Esophagus muscularis mucosa (tissue), 4 donors: ENCODE data around the gene ANKRD13B. TPM values are rescaled to one million over a fixed set of nuclear protein-coding genes. Genes with fewer than 3 reads are reported as not detected.

Source experiments
- DNase-seq: peaks from one replicate; pipeline ENCODE4 v3.0.0-alpha.2; 2017; ENCODE audit errors: extremely low spot score
- H3K27ac ChIP-seq, 4 donors: fragments of 200-600 bp; sonication (generic); replicated peaks in 1 of 4; 1 replicate in 3 of 4; 2 replicates in 1 of 4; pipeline ENCODE4 v1.5.1; 2016 to 2019; ENCODE audit warnings: mild to moderate bottlenecking in 1 of 4
- H3K27me3 ChIP-seq, 4 donors: fragments of 200-600 bp; sonication (generic); one replicate each; pipeline versions ENCODE4 v1.5.1 to v1.6.0; 2016 to 2019
- H3K36me3 ChIP-seq, 4 donors: fragments of 200-600 bp; sonication (generic); one replicate each; pipeline ENCODE4 v1.5.1; 2016 to 2019
- H3K4me1 ChIP-seq, 4 donors: fragments of 200-600 bp; sonication (generic); one replicate each; pipeline ENCODE4 v1.5.1; 2016 to 2019
- H3K4me3 ChIP-seq, 4 donors: fragments of 200-600 bp; sonication (generic); 1 replicate in 2 of 4; 2 replicates in 2 of 4; pipeline ENCODE4 v1.5.1; 2016 to 2019; ENCODE audit warnings: mild to moderate bottlenecking in 4 of 4, moderate library complexity in 1 of 4
- H3K9me3 ChIP-seq, 4 donors: fragments of 200-600 bp; sonication (generic); 1 replicate in 3 of 4; 2 replicates in 1 of 4; pipeline ENCODE4 v1.5.1; 2016 to 2019
- CTCF ChIP-seq, 3 experiments: fragments of 200-600 bp in 2 of 3; fragments of 450-650 bp in 1 of 3; sonication (generic) in 2 of 3; IDR thresholded peaks; one replicate each; pipeline ENCODE4 v1.5.1; 2017 to 2019; ENCODE audit warnings: antibody characterized with exemption in 3 of 3, mild to moderate bottlenecking in 2 of 3, moderate library complexity in 1 of 3
- EP300 ChIP-seq: sonication (generic); formaldehyde crosslinking; IDR thresholded peaks from one replicate; pipeline ENCODE4 v1.6.1; 2017; ENCODE audit warnings: antibody characterized with exemption
- POLR2A ChIP-seq: fragments of 450-650 bp; IDR thresholded peaks from one replicate; pipeline ENCODE4 v1.6.1; 2017; ENCODE audit warnings: antibody characterized with exemption, moderate library complexity, mild to moderate bottlenecking, low read depth
- POLR2AphosphoS5 ChIP-seq, 2 donors: sonication (generic); formaldehyde crosslinking; IDR thresholded peaks; one replicate each; pipeline ENCODE4 v1.6.1; 2017; ENCODE audit warnings: antibody characterized with exemption in 2 of 2
- WGBS: methylation state at CpG from one replicate; pipeline ENCODE4 v1.1.5; 2018; 5-methylcytosine and 5-hydroxymethylcytosine counted together
- intact Hi-C: fragments of 100-400 bp; cut with DNase I; formaldehyde crosslinking; loops from one replicate; pipeline ENCODE4 v1.15.1; 2023
- total RNA-seq, 4 donors: library from RNA; depleted of rRNA; stranded (reverse); fragments of >200 nt; gene quantifications; one replicate each; pipeline versions ENCODE4 v1.1.0 to v1.2.1, GENCODE V29; 2016

ANKRD13B gene
- total RNA-seq, 4 donors from 2014 or later: 8.0 to 16.1 (median 13.4) TPM

GRCh38 chr17:29628644-29629043, 35.7 kb downstream of the ANKRD13B start:
- H3K4me1 ChIP-seq: peaks cover 6 to 30% (median 26%) of the 10 kb centered on the region in 4 donors
- H3K27me3 ChIP-seq: no peaks in the 10 kb centered on the region
- peaks cover 13 to 42% (median 24%) of the 10 kb centered on the region in 4 donors for H3K36me3 ChIP-seq
- TF ChIP-seq POLR2AphosphoS5 (IDR thresholded peaks at IDR 0.05) (no peak), CTCF (IDR thresholded peaks at IDR 0.05) (no peak), EP300 (no peak), POLR2A (no peak)
- 58% methylated on average over 2 of the region's 2 CpGs for WGBS
- no peak overlapping the region for H3K4me3 ChIP-seq
- intact Hi-C loops: loop anchor here (5.0 to 10.0 kb wide), 2 partner anchors 41 to 296 kb away; partner anchors contain the start of gene GIT1
- no peak for DNase-seq
- no peaks in the 10 kb centered on the region for H3K9me3 ChIP-seq
- peak overlapping the region; percentile 50 to 67 (median 62) for H3K27ac ChIP-seq

GRCh38 chr17:29629839-29630238, 36.9 kb downstream of the ANKRD13B start:
- DNase-seq: no peak
- Histone ChIP-seq H3K27me3 (no peaks in the 10 kb centered on the region), H3K9me3 (no peaks in the 10 kb centered on the region), H3K36me3 (peaks cover 13 to 54% (median 28%) of the 10 kb centered on the region in 4 donors), H3K4me3 (no peak overlapping the region), H3K4me1 (peaks cover 10 to 30% (median 26%) of the 10 kb centered on the region in 4 donors), H3K27ac (no peak overlapping the region)
- 80% methylated on average over 2 of the region's 2 CpGs for whole genome bisulfite sequencing
- intact Hi-C loops: loop anchor here (5.0 to 10.0 kb wide), 2 partner anchors 43 to 295 kb away; partner anchors contain the start of gene GIT1
- TF ChIP-seq CTCF (IDR thresholded peaks at IDR 0.05) (no peak), POLR2AphosphoS5 (IDR thresholded peaks at IDR 0.05) (no peak)

- Histone ChIP-seq H3K4me1 (peaks cover 5 to 30% (median 26%) of the 10 kb centered on the region in 4 donors), H3K27ac (no peak overlapping the region), H3K36me3 (peaks cover 13 to 63% (median 37%) of the 10 kb centered on the region in 4 donors), H3K4me3 (no peak overlapping the region), H3K27me3 (no peaks in the 10 kb centered on the region), H3K9me3 (no peaks in the 10 kb centered on the region)
- 75% methylated on average over 6 of the region's 6 CpGs for WGBS
- TF ChIP-seq POLR2AphosphoS5 (IDR thresholded peaks at IDR 0.05): no peak
- no peak for TF ChIP-seq EP300
- no peak for TF ChIP-seq POLR2A
- TF ChIP-seq CTCF (IDR thresholded peaks at IDR 0.05): no peak
- intact Hi-C loops: no loop called here
- no peak for DNase-seq
These were observed 37.8 kb downstream of the ANKRD13B start for GRCh38 chr17:29630630-29631193.

GRCh38 chr17:29633886-29634285, 41.0 kb downstream of the ANKRD13B start:
- intact Hi-C loops: no loop called here
- Histone ChIP-seq H3K4me3 (no peak overlapping the region), H3K27ac (no peak overlapping the region), H3K9me3 (no peaks in the 10 kb centered on the region), H3K27me3 (no peaks in the 10 kb centered on the region), H3K4me1 (peaks cover 5 to 9% (median 8%) of the 10 kb centered on the region in 4 donors), H3K36me3 (peaks cover 13 to 78% (median 51%) of the 10 kb centered on the region in 4 donors)
- DNase-seq: no peak
- 88% methylated on average over 3 of the region's 3 CpGs for WGBS
- TF ChIP-seq POLR2AphosphoS5 (IDR thresholded peaks at IDR 0.05): no peak
- no peak for TF ChIP-seq EP300
- TF ChIP-seq POLR2A: no peak
- no peak for TF ChIP-seq CTCF (IDR thresholded peaks at IDR 0.05)
